GM21528 (cell line): ENCODE measurements around the gene PCDHGA8.
"Not testable (repeated sequence)": the region's sequence is repeated elsewhere in the genome, so short reads cannot be mapped to it uniquely, and the experiment has no call there.

Experiments
- ATAC-seq: cut with Tn5 transposase; IDR thresholded peaks from one replicate; pipeline ENCODE4 v1.9.1; 2021; ENCODE audit warnings: mild to moderate bottlenecking, moderate library complexity; ENCODE audit not compliant: unreplicated experiment, low FRiP score

Gene PCDHGA8

GRCh38 chr5:141399555-141400258 is 7.3 kb downstream of the PCDHGA8 start:
- ATAC-seq = no peak

GRCh38 chr5:141402553-141403243 is 10.3 kb downstream of the PCDHGA8 start, which contains the start of gene PCDHGA9:
TSS of gene PCDHGA9 (plus strand) at chr5:141402778. CDS start at chr5:141402953, 175 bp downstream.
- ATAC-seq = no peak

GRCh38 chr5:141403387-141403786 is 11.0 kb downstream of the PCDHGA8 start:
- no peak for ATAC-seq

DNA sequence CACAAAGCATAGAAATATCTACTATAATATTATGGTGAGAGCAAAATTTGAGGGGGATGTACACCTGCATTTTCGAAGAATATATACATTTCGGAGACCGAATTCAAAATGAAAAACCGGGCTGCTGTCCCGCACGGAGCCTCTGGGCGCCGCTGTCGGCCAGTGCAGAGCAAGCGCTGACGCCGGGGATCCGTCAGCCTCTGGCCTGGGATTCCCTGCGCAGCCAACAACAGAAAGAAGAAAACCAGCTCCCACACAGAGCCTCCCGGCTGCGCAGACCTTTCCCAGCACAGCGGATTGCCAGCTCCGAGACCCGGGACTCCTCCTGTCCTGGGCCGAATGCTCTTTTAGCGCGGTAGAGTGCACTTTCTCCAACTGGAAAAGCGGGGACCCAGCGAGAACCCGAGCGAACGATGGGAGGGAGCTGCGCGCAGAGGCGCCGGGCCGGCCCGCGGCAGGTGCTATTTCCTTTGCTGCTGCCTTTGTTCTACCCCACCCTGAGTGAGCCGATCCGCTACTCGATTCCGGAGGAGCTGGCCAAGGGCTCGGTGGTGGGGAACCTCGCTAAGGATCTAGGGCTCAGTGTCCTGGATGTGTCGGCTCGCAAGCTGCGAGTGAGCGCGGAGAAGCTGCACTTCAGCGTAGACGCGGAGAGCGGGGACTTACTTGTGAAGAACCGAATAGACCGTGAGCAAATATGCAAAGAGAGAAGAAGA is 15.5 kb downstream of the PCDHGA8 start, which contains the start of gene PCDHGB6:
Gene PCDHGB6 (plus strand): TSS at position 232 of the 716 bp plus-strand sequence. CDS start 182 bp downstream, at position 414.
- not testable (repeated sequence) for ATAC-seq

- no peak for ATAC-seq
Measured at GRCh38 chr5:141409598-141410306, 17.3 kb downstream of the PCDHGA8 start.

DNA sequence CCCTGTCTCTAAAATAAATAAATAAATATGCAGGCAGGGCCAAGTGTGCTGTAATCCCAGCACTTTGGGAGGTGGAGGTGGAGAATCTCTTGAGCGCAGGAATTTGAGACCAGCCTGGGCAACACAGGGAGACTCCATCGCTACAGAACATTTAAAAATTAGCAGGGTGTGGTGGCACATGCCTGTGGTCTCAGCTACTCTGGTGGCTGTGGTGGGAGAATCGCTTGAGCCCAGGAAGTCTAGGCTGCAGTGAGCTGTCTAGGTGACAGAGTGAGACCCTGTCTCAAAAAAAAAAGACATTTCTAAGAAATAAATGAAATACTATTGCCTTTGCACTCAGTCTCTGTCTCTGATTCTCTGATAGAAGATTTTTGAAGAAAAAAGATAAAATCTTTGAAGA is 19.1 kb downstream of the PCDHGA8 start:
- no peak for ATAC-seq

DNA sequence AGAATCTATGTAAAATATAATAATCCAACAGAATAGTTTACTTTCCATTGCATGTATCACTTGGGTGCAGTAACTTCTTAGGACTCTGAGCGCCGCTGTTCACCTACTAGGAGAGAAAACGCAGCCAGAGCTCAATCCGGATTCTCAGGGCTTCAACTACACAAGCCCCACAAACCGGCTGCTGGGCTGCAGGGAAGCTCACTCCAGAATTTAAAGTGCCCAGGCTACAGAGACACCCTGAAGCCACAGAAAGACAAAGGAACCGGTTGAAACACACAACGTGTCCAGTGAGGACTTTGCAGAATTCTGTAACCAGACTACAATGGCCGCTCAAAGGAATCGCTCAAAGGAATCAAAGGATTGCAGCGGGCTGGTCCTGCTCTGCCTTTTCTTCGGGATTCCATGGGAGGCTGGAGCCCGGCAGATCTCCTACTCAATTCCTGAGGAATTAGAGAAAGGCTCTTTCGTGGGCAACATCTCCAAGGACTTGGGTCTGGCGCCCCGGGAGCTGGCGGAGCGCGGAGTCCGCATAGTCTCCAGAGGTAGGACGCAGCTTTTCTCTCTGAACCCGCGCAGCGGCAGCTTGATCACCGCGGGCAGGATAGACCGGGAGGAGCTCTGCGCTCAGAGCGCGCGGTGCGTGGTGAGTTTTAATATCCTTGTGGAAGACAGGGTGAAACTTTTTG is 20.6 kb downstream of the PCDHGA8 start, which contains the start of gene PCDHGA10:
Gene PCDHGA10 (plus strand): TSS at position 134 of the 686 bp plus-strand sequence. CDS start 189 bp downstream, at position 323.
- ATAC-seq = peak; percentile 83

GRCh38 chr5:141413540-141414069 is 21.2 kb downstream of the PCDHGA8 start:
- ATAC-seq = no peak

DNA sequence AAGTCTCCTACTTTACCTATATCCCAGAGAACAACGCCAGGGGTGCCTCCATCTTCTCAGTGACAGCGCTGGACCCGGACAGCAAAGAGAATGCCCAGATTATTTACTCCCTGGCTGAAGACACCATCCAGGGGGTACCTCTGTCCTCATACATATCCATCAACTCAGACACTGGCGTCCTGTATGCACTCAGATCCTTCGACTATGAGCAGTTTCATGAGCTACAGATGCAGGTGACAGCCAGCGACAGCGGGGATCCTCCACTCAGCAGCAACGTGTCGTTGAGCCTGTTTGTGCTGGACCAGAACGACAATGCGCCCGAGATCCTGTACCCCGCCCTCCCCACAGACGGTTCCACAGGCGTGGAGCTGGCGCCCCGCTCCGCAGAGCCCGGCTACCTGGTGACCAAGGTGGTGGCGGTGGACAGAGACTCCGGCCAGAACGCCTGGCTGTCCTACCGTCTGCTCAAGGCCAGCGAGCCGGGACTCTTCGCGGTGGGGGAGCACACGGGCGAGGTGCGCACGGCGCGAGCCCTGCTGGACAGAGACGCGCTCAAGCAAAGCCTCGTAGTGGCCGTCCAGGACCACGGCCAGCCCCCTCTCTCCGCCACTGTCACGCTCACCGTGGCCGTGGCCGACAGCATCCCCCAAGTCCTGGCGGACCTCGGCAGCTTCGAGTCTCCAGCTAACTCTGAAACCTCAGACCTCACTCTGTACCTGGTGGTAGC is 22.3 kb downstream of the PCDHGA8 start:
- not testable (repeated sequence) for ATAC-seq

- not testable (repeated sequence) for ATAC-seq
Measured at GRCh38 chr5:141415275-141415618, 22.8 kb downstream of the PCDHGA8 start.

GRCh38 chr5:141417494-141418172 is 25.2 kb downstream of the PCDHGA8 start, which contains the start of gene PCDHGB7:
TSS of gene PCDHGB7 (plus strand) at chr5:141417677. CDS start at chr5:141417860, 183 bp downstream.
- peak; percentile 64 for ATAC-seq

DNA sequence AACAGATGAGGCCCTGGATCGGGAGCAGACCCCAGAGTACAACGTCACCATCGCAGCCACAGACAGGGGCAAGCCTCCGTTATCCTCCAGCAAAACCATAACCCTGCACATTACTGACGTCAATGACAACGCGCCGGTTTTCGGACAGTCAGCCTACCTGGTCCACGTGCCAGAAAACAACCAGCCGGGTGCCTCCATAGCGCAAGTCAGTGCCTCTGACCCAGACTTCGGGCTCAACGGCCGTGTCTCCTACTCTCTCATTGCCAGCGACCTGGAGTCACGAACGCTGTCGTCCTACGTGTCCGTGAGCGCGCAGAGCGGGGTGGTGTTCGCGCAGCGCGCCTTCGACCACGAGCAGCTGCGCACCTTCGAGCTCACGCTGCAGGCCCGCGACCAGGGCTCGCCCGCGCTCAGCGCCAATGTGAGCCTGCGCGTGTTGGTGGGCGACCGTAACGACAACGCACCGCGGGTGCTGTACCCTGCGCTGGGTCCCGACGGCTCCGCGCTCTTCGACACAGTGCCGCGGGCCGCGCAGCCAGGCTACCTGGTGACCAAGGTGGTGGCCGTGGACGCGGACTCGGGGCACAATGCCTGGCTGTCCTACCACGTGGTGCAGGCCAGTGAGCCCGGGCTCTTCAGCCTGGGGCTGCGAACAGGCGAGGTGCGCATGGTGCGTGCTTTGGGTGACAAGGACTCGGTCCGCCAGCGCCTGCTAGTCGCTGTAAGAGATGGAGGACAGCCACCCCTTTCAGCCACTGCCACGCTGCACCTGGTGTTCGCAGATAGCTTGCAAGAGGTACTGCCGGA is 26.8 kb downstream of the PCDHGA8 start:
- ATAC-seq = no peak

GRCh38 chr5:141420855-141421488 is 28.5 kb downstream of the PCDHGA8 start, which contains the start of gene PCDHGA11:
TSS of gene PCDHGA11 (plus strand) at chr5:141421051. CDS start at chr5:141421228, 177 bp downstream.
- no peak for ATAC-seq

- no peak for ATAC-seq
Measured at GRCh38 chr5:141421489-141421855, 29.0 kb downstream of the PCDHGA8 start.

GRCh38 chr5:141422742-141423291 is 30.4 kb downstream of the PCDHGA8 start:
- ATAC-seq = no peak

- ATAC-seq = no peak
Measured at GRCh38 chr5:141427783-141428426, 35.5 kb downstream of the PCDHGA8 start.
